Stimulated activated CD8-positive, alpha-beta memory T cell treated with anti-CD3 and anti-CD28 coated beads, Interleukin-4, amount 100 ng/mL, for 24 hours (primary cell): ENCODE measurements around the gene UBL7.
"Not testable (repeated sequence)": the region's sequence is repeated elsewhere in the genome, so short reads cannot be mapped to it uniquely, and the experiment has no call there.

Experiments used
- DNase-seq: peaks from one replicate; pipeline ENCODE4 v3.0.0-alpha.2; 2020; ENCODE audit warnings: low read depth

UBL7 gene

GRCh38 chr15:74460871-74461846 is at the start of gene UBL7:
UBL7 (minus strand) TSS chr15:74461160; CDS start chr15:74458867, 2,293 bp downstream.
- DNase-seq: peak; percentile 97

GRCh38 chr15:74506515-74506840 is 45.5 kb upstream of the UBL7 start:
- no peak for DNase-seq

GRCh38 chr15:74505837-74506514 is 45.0 kb upstream of the UBL7 start:
- no peak for DNase-seq

DNA sequence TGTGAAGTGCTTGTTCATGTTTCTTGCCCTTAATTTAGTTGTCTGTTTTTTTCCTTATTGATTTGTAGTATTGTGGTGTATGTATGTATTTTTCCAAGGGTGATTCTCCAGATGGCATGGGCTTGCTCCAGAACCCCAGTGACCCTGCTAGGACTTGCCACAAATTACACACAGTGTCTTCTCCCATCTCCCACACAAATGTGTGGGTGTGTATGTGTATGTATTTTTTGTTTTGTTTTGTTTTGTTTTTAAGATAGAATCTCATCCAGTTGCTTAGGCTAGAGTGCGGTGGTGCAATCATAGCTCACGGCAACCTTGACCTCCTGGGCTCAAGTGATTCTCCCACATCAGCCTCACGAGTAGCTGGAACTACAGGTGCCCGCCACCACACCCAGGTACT is 43.9 kb upstream of the UBL7 start:
- DNase-seq: no peak

GRCh38 chr15:74504418-74504817 is 43.5 kb upstream of the UBL7 start:
- no peak for DNase-seq

GRCh38 chr15:74502301-74502700 is 41.3 kb upstream of the UBL7 start:
- no peak for DNase-seq

DNA sequence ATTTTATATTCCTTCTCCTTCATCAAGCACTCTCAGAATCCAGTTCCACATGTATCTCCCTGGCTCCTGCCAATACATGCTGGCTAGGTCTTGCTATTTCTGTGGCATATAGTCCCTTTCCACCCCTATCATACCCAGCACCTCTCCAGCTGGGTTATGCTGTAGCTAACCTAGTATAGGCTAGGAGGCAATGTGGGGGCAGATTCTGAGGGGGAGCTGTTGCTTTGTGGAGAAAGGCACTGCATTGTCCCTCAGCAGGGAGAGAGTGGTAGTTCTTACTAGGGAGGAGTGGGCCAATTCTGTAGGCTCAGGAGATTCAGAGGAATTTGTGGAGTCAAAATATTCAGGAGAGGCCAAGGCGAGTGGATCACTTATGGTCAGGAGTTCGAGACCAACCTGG is 39.4 kb upstream of the UBL7 start:
- DNase-seq: no peak

DNA sequence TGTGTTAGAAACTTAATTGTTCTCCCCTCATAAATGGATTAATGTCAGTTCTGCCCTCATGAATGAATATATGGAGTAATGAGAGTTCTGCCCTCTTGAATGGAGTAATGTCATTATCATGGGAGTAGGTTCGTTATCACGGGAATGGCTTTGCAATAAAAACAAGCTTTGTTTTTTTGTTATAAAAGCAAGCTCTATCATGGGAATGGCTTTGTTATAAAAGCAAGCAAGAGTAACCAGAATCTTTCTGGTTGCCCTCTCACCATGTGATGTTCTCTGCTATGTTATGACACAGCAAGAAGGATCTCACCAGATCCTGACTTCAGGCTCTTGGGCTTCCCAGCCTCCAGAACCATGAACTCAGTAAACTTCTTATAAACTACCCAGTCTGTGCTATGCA is 38.4 kb upstream of the UBL7 start:
- no peak for DNase-seq

- DNase-seq: no peak
Measured at GRCh38 chr15:74497584-74497983, 36.6 kb upstream of the UBL7 start.

GRCh38 chr15:74496648-74497047 is 35.7 kb upstream of the UBL7 start:
- no peak for DNase-seq

DNA sequence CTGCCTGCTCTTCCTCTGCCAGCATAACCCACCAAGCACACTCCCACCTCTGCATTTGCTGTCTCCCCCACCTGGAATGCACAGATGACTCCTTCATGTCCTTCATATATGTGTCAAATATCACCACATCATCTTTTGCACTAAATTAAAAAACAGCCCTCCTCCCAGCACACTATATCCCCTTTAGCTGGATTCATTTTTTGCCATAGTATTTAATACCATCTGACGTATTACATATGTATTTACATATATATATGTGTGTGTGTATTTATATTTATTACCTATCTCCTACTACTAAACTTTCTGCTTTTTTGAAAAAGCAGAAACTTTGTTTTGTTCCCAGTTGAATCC is 29.4 kb upstream of the UBL7 start:
- DNase-seq: no peak

DNA sequence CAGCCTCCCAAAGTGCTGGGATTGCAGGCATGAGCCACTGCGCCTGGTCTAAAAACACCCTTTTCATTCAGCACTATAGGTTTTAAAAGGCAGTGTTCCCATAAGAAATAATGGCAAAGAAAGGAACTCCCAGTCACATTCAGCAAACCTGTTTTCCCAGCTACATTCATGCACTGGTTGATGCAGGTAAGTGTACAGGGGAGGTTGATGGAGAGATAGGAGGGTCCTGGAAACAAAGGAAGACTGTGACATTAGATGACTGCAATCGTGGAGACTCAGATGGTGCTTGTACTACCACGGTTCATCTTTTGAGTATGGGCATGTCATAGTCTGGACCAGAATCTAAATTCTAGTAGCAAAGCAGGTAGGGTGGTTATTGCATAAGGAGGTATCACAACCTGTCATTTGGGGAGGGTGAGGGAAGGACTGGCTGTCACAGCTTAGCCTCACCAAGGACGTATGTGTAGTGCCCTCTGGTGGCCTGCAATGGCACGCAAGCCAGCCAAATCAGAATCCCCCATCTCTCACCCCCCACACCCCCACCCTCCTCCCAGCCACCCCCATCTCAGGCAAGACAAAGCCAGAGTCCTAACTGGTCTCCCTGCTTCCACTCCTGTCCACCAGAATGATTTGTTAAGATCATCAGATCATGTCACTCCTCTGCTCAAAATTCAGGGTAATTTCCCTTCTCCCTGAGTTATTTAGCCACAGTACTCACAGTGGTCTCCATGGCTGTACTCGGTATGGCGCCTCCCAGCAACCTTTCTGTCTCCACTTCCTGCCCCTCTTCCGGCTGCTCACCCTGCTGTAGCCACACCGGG is 28.8 kb upstream of the UBL7 start:
- DNase-seq: peak; percentile 68

DNA sequence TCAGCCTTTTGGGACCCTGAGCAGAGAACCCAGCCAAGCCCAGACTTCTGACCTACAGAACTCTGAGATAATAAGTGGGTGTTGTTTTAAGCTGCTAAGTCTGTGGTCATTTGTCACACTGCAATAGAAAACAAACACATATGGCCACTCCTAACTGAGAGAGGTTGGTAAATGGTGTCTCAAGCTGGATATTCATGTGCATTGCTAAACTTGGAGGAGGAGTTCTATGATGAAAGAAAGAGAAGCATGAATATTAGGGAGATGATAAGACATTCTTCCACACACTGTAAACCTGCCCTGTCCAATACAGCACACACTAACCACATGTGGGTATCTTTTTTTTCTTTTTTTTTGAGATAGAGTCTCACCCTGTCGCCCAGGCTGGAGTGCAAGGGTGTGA is 27.8 kb upstream of the UBL7 start:
- no peak for DNase-seq

- no peak for DNase-seq
Measured at GRCh38 chr15:74482661-74483060, 21.7 kb upstream of the UBL7 start.

- not testable (repeated sequence) for DNase-seq
Measured at GRCh38 chr15:74480364-74480763, 19.4 kb upstream of the UBL7 start.

GRCh38 chr15:74471621-74472020 is 10.7 kb upstream of the UBL7 start:
- not testable (repeated sequence) for DNase-seq

- no peak for DNase-seq
Measured at GRCh38 chr15:74470631-74471395, 9.9 kb upstream of the UBL7 start.

- no peak for DNase-seq
Measured at GRCh38 chr15:74468341-74469032, 7.5 kb upstream of the UBL7 start.

GRCh38 chr15:74466570-74466969 is 5.6 kb upstream of the UBL7 start:
- no peak for DNase-seq

GRCh38 chr15:74464897-74465296 is 3.9 kb upstream of the UBL7 start:
- no peak for DNase-seq

- no peak for DNase-seq
Measured at GRCh38 chr15:74464216-74464615, 3.3 kb upstream of the UBL7 start.
